ENCODE measurements around the gene TMEM131.
"Not testable (repeated sequence)": the region's sequence is repeated elsewhere in the genome, so short reads cannot be mapped to it uniquely, and the experiment has no call there.

Gene TMEM131

DNA sequence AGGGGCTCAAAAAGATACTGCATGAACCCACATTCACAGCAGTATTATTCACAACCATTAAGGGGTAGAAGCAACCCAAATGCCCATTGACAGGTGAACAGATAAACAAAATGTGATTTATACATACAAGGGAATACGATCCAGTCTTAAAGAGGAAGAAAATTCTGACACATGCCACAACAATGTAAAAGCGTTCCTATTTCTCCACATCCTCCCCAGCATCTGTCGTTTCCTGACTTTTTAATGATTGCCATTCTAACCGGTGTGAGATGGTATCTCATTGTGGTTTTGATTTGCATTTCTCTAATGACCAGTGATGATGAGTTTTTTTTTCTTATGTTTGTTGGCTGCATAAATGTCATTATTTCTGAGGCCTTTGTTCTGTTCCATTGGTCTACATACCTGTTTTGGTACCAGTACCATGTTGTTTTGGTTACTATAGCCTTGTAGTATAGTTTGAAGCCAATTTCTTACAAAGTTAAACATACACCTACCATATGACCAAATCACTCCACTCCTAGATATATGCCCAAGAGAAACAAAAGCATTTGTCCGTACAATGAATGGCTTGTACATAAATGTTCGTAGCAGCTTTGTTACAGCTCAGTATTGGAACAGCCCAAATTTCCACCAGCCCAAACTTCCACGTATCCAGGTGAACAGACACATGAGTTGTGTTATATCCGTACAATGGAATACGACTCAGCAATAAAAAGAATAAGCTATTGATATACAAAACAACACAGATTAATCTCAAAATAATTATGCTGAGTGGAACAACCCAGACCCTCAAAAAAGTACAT lies 85.1 kb downstream of the TMEM131 start:
- no peak for DNase-seq

DNA sequence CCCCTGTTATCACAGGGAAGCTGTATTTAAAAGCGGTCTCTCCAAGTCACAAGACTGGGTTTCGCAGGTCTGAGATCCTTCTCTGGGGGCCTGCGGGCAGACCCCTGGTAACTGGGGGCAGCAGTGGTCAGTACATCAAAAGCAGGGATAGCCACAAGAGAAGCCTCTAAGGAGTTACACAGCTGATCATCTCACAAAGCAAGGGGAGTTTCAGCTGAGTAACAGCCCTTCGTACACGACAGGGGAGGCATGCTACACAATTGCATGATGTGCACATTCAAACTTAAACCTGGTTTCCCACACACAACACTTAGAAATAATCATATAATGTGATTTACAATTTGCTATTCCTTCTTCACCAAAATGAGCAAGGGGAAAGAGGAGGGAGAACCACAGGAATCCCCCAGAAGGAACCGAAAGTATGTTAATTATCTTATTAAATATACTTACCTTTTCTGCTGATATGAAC lies 87.5 kb downstream of the TMEM131 start:
- no peak for DNase-seq

DNA sequence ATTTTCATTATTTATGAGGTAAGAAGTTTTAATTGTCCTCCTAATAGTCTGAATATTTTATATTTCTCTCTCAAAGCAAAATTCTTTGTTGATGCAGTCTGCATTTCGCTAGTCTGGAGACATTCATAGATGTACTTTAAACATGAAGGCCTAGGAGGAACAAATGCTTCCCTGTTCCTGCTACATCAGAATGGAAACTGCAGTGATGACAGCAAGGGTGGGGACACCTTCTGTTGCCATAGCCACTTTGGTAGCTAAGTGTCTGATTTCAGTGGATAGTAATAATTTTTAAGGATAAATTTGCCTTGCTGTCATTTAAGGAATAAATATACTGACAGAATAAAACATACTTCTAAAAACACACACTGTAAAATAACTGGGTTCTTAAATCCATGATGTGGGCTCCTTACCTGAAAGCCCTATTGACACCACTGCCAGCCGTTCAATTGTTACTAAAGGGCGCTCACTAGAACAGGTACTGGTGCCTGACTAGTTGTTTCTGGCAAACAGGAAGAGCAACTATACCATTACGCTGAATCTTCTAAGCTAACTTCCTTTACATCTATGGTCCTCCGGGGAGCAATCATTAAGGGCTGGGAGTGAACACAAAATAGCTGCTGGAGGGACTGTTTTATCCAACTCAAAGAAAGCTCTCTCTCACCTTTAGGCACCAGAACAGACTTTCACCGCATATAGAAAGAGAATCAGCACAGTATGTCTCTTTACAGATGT lies 88.2 kb downstream of the TMEM131 start:
- no peak for DNase-seq

DNA sequence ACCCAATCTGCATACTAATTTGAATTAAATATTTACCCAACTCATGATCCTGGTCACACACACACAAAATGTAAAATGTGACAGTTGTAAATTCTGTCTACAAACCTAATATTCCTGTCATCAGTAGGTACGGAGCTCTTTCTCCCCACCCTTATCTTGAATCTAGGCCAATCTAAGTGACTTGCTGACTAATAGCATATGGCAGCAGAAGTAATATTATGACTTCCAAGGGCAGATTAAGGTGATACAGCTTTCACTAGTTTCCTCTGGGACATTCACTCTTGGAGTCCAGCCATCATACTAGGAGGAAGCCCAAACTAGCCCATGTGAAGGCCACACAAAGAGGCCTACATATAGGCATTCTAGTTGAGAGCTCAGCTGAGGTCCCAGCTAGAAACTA lies 89.4 kb downstream of the TMEM131 start:
- no peak for DNase-seq

DNA sequence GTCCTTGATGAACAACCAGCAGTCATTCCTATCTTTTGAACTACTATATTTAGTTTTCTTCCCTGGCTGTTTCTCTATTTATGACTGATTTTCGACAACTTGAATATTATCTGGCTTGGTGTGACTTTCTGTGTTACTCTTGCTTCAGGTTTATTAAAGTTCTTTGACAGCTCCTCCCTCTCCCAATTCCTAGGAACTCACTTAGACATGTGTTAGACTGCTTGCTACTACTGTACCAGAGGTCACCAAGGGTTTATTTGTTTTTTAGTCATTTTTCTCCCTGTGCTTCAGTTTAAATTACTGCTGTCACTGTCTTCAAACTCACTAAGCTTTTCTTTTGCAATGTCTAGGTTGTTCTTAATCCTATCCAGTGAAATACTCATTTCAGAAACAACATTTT lies 90.5 kb downstream of the TMEM131 start:
- no peak for DNase-seq

DNA sequence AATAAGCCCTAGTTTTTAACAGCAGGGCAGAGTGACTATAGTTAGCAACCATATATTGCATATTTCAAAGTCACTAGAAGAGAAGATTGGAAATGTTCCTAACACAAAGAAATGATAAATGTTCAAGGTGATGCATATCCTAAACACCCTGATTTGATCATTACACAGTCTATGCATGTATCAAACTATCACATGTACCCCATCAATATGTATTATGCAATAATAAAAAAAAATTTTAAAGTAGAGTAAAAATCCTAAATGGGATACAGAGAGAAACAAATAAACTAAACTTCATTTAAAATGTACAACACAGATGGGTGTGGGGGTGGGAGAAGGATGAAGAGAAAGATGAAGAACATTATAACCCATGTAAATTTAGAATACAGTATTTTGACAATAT lies 93.9 kb downstream of the TMEM131 start:
- DNase-seq, result no peak

DNA sequence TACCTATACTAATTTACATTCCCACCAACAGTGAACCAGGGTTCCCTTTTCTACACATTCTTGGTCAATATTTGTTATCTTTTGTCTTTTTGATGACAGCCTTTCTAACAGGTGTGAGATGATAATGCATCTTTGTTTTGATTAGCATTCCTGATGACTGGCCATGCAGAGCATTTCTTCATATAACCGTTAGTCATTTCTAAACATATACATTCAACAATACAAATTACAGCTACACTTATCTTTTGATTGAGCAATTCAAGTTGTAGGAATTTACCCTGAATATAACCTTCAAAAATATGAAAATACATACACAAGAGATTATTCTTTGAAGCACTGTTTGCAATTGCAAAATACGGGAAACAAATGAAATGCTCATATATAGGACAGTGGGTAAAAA lies 94.9 kb downstream of the TMEM131 start:
- DNase-seq, result no peak

DNA sequence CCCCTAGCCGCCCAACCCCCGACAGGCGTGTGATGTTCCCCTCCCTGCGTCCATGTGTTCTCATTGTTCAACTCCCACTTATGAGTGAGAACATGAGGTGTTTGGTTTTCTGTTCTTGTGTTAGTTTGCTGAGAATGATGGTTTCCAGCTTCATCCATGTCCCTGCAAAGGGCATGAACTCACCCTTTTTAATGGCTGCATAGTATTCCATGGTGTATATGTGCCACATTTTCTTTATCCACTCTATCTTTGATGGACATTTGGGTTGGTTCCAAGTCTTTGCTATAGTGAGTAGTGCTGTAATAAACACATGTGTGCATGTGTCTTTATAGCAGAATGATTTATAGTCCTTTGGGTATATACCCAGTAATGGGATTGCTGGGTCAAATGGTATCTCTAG lies 102.7 kb downstream of the TMEM131 start:
- DNase-seq, result not testable (repeated sequence)

DNA sequence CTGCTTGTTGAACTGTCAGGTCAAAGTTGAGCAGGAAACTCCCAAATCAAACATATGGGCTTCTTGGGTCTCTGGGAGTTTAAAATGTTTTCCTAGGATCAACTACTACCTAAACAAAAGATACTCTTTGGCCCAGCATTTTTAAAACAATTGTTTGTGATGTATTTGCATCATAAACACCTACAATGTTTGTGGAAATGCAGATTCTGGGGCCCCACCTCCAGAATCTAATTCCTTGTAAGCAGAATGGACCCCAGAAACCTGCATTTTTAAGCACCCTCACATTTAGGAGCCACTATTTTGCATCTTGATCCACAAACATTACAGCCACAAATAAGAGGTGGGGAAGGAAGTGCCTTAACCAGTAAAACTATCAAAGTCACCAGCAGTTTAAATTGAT lies 104.1 kb downstream of the TMEM131 start:
- no peak for DNase-seq

DNA sequence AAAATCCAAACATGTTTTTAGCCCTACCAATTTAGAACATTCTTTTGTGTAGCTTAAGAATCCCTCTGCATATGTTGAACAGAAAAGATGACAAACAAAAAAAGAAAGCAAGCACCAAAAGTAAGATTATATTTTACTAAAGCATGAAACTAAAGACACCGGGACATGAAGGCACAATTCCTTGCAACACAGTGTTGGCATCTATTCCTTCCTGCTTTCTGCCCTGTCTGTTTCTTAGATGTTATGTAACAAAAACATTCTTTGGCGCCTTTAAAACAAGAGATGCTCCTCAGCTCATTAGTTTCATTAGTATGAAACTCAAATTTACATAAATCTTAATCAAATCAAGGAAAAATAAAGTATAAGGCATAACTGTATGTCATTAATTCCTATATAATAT lies 106.6 kb downstream of the TMEM131 start:
- DNase-seq, result no peak

DNA sequence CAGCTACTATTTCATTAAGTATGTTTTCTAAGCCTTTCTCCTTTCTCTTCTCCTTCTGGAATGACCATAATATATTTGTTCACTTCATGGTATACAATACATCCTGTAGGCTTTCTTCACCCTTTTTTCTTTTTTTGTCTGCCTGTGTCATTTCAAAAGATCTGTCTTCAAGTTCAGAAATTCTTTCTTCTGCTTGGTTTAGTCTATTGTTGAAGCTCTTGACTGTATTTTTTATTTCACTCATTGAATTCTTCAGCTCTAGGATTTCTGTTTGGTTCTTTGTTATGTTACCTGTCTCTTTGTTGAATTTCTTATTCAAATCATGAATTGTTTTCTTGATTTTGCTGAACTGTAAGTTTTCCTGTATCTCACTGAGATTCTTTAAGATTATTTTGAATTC lies 109.9 kb downstream of the TMEM131 start:
- no peak for DNase-seq

DNA sequence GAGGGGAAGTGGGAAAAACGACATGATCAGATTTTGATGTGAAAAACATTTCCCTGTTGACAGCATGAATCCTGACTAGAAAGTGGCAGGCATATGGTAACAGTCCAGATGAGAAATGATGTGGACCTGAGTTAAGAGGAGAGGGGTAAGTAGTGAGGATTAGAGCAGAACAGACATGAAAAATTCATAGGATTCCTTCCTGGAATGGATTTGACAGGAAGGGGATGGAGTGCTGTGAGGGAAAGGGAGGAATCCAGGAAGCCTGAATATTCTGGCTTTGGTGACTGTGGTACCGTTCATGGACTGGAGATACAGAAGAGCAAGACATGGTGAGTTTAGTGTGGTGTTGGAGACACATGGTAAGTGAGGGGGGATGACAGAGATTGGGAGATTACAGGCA lies 115.4 kb downstream of the TMEM131 start:
- DNase-seq, result no peak

DNA sequence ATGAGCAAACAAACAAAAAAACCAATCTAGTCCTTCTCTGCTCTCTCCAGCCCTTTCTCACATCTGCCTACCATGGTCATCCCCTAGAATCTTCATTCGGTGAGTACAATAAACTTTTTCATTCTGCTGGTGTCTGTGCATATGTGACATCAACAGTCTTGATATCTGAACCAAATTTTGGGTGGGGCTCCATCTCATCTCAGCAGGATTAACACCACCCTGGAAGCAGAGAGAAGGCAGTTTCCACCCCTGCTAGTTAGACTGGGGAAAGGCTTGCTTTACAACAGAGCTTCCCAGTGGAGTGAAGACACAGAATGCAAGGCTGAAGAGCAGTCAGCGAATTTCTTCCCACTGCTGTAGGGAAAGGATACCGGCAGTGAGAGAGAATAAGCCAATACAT lies 116.9 kb downstream of the TMEM131 start:
- no peak for DNase-seq

DNA sequence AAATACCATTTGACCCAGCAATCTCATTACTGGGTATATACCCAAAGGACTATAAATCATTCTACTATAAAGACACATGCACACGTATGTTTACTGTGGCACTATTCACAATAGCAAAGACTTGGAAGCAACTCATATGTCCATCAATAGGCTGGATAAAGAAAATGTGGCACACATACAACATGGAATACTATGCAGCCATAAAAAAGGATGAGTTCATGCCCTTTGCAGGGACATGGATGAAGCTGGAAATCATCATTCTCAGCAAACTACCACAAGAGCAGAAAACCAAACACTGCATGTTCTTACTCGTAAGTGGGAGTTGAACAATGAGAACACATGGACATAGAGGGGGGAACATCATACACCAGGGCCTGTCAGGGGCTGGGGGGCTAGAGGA lies 117.4 kb downstream of the TMEM131 start:
- not testable (repeated sequence) for DNase-seq

DNA sequence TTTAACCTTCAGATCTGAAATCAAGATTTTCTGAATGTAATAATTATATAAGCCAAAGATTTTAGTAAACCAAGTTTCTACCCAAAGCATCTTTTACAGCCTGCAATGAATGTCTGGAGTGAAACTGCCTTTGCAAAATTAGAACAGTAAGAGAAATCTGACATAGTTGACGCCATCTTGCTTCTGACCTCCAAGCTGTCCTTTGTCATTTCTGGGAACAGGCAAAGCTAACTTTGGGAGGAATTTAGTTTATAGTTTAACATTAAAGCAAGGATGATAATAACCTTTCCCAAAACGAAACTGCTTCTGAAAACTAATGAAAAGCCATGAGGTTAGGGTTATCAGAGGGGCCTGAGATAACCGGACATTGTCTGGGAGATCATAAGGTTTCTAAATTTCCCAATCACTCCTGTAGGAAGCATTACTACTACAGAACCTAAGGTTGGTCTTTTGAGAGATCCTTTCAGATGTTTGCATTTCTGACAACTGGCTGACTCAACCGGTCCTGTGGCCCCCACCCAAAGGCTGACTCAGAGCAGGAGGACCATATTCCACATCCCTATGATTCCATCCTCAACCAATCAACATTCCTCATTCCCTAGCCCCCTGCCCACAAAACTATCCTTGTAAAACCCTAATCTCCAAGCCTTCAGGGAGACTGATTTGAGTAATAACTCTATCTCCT lies 124.5 kb downstream of the TMEM131 start:
- no peak for DNase-seq

DNA sequence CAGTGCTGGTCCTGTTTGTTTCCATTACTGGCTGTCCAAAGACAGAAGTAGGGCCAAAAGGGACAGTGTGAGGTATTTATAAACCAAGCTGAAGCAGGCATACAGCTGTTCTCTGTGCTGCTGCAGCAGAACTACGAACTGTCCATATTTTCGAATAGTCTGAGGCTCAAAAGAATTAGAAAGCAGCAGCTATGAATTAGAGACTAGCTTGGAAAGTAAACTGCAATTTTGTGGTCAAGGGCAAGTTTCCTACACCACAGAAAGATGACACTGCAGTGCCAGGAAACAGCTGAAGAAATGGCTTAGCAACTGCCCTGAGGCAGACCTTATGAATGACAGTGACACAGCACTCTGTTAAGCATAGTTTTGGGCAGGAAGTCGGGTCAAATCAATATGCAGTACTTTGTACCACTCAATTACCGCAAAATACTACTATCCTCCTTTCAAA lies 125.3 kb downstream of the TMEM131 start:
- DNase-seq, result no peak

DNA sequence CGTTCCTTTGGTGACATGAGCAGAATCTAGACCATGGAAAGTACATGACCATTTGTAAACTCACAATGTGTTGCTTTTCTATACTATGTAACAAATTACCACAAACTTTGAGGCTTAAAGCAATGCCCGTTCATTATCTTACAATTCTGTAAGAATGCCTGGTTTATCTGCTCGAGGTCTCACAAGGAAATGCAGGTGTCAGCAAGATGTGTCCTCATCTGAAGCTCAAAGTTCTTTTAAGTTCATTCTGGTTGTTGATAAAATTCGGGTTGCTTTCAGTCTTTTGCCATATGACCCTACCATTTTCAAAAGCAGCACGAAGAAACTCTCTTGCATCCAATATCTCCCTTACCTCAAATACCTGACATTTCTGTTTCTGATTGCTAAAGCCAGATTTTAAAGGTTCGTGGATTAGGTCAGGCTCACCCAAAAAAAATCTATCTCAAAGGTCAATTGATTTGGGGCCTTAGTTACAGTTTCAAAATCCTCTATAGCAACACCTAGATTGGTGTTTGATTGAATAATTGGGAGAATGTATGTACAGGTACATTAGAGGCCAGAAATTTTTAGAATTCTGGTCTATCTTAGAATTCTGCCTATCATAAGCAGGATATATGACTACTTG lies 125.9 kb downstream of the TMEM131 start:
- no peak for DNase-seq

DNA sequence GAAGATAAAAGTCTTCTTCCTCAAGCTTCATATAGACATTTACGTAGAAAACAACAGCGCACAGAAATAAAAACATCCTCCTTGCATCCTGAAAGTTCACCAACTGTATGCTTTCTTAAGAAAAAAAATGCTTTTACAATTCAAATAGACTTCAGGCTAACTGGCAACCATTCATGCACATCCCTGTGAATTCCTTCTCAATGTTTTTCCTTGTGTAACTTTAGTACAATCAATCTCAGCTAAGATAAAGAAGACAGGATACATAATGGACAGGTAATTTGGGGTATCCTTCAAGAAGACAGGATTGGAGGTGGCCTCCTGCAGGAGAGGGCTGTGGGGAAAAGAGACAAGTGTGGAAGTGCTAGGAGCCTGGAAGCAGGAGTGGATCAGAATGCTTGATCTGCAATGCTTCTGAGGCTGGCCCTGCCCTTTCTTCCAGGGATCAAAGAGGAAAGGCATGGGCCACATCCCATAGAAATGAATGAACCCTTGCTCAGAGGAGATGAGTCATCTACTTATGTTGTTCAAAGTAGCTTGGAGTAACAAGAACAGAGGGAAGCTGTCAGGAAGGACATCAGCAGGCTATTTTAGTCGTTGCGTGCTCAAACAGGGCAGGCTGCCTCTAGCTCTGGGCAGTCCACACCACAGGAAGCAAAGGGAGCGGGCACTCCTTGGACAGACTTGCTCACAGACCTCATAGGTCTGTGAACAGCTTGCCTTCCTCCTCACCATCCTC lies 126.6 kb downstream of the TMEM131 start:
- no peak for DNase-seq

DNA sequence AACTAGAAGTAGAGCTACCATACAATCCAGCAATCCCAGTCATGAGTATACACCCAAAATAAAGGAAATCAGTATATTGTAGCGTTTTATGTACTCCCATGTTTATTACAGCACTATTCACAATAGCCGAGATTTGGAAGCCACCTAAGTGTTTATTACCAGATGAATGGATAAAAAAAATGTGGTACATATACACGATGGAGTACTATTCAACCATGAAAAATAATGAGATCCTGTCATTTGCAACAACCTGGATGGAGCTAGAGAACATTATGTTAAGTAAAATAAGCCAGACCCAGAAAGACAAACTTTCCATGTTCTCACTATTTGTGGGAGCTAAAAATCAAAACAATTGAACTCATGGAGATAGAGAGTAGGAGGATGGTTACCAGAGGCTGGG lies 131.9 kb downstream of the TMEM131 start:
- no peak for DNase-seq

DNA sequence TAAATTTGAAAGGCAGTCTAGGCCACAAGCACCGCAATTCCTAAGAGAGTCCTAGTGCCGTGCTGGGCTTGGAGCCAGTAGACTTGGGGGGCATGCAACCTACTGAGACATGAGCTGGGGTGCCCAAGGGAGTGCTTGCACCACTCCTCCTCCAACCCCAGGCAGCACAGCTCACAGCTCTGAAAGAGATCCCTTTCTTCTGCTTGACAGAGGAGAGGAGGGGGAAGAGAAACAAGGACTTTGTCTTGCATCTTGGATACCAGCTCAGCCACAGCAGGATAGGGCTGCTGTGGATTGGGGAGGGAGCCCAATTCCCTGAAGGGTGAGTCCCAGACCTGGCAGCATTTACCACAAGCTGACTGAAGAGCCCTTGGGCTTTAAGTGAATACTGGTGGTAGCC lies 134.6 kb downstream of the TMEM131 start:
- no peak for DNase-seq

DNA sequence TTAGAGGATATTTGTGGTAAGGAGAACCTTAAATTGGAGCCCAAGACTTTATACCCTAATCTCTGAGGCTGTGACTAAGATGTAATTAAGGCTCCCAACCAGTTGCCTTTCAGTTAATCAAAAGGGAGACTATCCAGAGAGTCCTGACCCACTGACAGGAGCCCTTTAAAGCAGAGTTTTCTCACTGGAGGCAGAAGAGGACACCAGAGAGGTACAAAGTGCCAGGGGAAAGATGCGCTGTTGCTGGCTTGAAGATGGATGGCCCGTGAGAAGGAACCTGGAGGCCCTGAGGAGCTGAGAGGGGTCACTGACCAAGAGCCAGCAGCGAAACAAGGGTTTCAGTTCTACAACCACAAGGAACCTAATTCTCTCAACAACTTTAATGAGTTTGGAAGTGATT lies 137.3 kb downstream of the TMEM131 start:
- no peak for DNase-seq

DNA sequence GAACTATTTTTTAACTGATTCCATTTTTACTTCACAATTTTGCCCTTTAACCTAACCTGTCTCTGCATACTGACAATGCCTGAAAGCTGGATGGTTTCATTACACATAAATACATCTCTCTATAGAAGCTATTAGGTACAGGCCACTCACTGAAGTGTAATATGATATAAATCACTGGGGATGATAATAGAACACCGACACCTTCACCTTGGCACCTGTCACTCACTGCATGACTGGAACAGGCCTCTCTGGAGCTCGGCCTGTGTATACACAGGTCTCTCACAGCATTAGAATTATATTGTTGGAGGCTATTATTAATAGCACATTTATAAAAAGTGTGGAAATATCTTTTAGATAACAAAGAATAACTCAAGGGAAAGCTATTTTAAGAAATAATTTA lies 138.2 kb downstream of the TMEM131 start:
- DNase-seq, result no peak

DNA sequence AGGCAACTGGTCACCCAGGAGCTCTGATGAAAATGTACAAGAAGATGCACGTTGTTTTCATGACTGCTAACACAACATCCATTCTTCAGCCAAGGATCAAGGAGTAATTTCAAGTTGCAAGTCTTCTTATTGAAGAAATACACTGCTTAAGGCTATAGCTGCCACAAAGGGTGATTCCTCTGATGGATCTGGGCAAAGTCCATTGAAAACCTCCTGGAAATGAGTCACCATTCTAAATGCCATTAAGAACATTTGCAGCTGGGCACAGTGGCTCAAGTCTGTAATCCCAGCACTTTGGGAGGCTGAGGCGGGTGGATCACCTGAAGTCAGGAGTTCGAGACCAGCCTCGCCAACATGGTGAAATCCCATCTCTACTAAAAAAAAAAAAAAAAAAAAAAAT lies 142.7 kb downstream of the TMEM131 start:
- DNase-seq, result not testable (repeated sequence)
